Germinal center (tissue), 1 donor: ENCODE results near the gene ACTN1.

ENCODE experiments used
- DNase-seq: peaks from one replicate; pipeline ENCODE4 v3.0.0; 2012; ENCODE audit warnings: mixed read lengths, low spot score

Gene ACTN1

DNA sequence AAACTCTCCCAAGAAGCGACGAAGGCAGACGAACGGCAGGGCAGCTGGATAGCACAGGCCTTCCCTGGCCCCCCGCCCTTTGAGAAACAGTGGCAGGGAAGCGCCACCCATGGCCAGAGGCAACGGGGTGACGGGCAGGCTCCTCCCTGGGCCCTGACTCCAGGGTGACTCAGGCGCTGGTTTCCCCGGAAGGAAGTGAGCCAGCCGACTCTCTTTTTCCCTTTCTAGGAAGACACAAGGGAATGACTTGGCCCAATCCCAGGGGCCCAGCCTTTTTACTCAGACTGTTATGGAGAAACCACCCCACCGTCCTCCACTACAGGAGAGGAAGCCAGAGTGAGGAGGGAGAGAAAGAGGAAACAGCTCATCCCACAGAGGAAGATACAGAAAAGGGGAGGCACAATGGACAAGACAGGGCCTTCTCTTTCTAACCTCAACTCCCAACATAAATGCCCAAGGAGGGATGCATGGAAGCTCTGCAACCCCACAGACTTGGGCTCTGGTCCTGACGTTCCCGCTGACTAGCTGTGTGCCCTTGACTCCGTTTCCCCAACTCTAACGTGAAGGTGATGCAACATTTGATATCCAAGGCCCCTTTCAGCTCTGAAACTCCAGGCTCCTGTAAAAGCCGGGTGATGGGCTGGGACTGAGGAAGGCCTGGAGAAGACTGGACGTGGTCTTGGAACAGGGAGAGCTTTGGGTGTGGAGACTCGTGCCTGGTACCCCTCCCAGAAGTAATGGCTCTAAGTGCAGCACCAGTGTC is 27.9 kb downstream of the ACTN1 start:
- no peak for DNase-seq

DNA sequence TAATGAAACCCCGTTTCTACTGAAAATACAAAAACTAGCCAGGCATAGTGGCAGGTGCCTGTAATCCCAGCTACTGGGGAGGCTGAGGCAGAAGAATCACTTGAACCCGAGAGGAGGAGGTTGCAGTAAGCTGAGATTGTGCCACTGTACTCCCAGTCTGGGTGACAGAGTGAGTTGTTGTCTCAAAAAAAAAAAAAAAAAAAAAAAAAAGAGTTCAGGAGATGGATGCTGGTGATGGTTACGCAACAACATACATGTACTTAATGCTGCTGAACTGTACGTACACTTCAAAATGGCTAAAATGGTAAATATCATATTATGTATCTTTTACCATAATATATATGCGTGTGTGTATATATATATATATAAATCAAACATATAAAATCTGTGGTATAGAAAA is 29.0 kb downstream of the ACTN1 start:
- no peak for DNase-seq

DNA sequence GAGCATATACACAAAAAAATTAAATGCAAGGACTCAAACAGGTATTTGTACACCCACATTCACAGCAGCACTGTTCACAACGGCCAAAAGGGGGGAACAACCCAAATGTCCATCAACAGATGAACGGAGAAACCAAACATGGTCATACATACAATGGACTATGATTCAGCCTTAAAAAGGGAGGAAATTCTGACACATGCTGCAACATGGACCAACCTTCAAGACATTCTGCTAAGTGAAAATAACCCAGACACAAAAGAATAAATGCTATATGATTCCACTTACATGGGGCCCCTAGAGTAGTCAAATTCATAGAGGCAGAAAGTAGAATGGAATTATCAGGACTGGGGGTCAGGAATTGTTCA is 29.5 kb downstream of the ACTN1 start:
- DNase-seq: no peak

DNA sequence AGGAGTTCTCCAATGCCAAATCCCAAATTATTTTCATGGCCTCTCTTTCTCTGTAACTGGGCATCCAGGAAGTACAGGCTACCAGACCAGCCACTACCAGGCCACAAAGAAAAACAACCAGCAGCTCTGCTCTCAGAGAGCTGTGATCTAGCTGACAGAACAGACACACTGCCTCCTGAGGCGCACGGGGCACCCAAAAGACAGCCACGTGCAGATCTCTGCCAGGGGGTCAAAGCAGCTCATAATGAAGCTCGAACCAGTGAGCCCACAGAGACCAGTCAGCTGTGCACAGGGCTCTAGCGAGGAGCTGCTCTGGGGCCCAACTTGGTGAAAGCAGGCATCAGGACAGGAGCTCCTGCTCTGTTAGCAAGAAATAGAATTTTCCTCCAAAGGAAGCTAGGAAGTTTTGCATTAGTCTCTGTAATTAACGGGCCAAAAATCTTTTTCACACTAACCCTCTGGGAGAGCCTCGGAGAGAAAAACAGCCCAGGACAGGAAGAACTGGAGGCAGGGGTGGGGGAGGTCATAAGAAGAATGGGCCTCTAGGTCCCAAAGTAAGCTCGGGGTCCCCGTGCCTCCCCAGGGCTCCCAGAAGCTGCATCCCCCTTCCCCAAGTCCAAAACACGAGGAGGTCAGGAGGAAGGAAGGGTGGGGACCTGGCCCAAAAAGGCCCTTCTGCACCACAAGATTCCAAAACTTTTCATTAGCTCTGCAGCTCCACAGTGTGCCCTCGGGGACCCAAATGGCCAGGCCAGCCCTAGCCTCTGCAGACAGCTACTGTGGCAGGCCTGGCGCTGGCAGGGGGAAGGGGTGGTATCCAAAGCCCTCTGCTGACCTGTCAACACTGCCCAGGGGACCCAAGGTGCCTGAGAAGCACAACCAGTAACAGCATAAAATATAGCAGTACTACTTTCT is 30.2 kb downstream of the ACTN1 start:
- DNase-seq: no peak

DNA sequence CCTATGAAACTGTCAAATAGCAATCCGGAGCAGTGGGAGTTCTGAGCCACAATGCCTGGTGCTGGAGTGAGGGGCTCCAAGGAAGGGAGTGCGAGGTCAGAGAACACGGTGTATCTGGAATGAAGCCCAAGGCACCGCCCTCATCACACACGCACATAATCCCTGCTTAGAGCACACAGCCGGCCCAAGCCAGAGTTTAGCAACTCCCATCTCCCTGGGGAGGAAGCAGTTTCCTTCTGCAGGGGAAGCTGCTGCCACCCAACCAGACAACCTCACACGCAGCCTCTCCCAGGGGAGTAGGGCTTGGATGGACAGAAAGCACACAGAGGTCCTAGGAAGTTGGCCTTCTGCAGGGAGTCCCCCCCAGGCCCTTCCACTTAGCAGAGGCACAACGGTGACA is 31.3 kb downstream of the ACTN1 start:
- DNase-seq: no peak

GRCh38 chr14:68946489-68946822 is 32.6 kb downstream of the ACTN1 start:
- no peak for DNase-seq

GRCh38 chr14:68945585-68946488 is 33.3 kb downstream of the ACTN1 start:
- no peak for DNase-seq

DNA sequence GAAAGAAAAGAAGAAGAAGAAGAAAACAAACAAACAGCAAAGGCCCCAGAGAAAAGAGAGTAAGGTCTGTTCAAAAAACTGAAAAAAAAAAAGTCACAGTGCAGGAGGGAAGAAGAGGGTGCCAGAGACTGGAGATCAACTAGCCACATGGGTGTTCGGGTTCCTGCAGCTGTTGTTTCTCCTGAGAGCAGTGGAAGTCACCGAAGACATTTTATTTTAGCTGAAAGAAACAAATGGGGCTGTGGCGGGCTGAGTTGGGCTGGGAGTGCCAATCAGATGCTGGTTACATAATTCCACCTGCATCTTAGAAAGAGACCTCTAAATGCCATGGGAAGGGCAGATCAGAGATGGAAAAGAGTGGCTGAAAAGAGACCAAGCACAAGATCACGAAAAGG is 33.9 kb downstream of the ACTN1 start:
- DNase-seq: no peak

GRCh38 chr14:68944162-68944561 is 34.9 kb downstream of the ACTN1 start:
- no peak for DNase-seq

DNA sequence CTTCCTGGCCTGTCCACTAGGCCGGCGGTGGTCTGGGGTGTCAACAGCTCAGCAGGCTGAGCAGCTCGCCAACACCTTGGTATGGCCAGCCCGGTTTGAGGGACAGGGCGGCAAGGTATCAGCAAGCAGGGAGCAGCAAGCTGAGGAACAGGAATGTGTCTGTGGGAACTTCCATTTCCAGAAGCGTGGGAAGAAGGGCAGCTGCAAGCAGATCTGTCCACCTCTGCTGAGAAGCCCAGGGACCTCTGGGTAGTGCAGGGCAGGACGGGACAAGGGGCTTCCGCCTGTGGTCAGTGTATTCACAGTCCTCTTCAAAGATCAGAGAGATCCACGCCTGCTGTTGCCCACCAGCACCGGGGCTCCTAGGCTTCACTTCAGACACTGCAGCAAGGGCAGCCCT is 36.0 kb downstream of the ACTN1 start:
- DNase-seq: no peak

DNA sequence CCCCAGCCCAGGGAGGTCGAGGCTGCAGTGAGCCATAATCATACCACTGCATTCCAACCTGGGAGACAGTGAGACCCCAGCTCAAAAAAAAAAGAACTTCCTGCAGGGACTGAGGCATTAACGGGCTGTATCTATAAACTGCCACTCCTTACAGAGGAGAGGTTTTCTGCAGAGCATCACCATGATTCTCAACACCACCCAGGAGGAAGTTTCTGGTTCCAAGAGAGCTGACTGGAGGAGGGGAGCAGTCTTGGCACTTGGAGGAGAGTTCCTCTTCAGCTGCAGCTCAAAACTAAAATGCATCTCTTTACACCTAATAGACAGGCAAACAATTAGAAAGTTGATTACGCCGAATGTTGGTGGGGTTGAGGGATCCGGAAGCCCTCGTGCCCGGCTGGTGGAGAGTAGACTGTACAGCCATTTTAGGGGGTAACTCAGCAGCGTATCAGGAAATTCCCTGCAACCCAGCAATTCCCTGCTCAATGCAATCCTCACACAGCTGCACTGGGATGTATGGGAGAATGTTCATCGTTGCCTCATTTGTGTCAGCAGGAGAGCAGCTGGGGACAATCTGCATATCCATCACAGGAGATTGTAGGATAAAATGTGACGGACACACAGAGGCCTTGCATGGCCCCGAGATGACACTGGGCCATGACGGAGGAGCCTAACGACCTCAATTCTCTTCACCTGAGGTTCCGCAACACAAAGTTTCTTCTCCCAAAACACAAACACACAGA is 36.6 kb downstream of the ACTN1 start:
- DNase-seq: no peak

DNA sequence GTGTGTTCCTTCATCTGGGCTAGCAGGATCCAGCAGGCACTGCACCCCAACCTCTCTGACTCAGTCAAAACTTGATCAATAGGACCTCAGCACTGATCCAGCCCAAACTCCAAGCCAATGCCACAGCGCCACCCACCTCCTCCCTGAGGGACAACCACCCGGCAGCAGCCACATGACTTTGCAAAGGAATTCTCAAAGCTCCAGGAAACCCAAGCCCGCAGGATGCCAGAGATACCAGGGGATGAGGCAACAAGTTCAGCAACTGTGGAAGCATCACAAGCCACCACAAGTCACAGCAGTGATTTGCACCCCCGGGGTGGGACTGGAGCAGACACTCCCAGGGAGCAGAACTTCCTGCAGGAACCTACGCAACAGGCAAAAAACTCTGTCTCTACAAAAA is 37.3 kb downstream of the ACTN1 start:
- DNase-seq: no peak

DNA sequence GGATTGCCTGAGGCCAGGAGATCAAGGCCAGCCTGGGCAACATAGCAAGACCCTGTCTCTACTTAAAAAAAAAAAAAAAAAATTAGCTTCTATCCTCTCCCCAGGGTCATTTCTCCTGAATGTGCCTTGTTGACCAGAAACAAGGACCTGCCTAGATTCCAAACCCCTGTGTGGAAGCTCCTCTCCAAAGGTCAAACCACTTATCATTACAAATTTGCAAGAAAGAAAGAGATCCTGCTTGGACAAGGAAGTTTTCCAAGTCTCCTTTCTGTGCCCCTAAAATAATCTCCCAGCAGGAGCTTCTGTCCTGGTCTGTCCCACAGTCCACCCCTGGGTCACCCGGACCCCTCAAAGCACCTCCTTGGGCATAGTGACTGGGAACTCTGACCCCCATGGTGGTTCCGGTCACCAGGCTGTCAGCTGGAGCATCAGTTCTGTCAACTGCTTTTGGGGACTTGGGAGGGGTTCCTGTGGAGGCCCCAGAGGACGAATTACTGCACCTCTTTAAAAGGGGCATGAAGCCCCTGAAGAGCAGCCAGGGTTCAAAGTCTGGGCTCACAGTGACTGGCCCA is 38.4 kb downstream of the ACTN1 start:
- DNase-seq: no peak

- DNase-seq: no peak
Observed at GRCh38 chr14:68939893-68940613, 39.0 kb downstream of the ACTN1 start.

DNA sequence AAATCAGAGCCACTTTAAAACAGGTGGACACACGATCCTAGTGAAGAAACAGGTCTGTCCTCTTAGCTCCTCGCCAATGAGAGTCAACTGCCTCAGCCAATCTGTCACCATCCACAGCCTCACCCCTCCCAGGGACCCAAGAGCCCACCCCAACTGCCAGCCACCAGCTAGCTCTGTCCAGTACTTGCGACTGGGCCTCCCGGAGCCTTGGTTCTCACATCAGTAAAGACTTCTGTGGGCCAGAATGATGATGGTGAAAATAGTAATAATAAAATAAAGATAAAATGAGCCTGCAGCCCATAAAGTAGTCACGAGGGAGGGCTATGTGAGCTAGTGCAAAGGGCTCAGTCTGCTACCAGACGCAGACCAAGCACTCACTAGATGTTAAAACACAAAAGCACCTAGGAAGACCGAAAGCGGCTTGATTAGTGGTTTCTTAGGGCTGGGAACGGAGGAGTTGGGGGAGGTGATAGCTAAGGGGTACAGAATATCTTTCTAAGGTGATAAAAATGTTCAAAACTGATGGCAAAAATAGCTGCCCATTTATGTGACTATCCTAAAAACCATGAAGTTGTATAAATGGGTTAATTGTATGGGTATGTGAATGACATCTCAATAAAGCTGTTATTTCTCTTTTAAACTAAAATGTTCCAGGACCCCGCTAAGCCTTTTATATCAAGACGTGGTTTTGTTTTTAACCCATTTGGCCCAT is 39.8 kb downstream of the ACTN1 start:
- no peak for DNase-seq

DNA sequence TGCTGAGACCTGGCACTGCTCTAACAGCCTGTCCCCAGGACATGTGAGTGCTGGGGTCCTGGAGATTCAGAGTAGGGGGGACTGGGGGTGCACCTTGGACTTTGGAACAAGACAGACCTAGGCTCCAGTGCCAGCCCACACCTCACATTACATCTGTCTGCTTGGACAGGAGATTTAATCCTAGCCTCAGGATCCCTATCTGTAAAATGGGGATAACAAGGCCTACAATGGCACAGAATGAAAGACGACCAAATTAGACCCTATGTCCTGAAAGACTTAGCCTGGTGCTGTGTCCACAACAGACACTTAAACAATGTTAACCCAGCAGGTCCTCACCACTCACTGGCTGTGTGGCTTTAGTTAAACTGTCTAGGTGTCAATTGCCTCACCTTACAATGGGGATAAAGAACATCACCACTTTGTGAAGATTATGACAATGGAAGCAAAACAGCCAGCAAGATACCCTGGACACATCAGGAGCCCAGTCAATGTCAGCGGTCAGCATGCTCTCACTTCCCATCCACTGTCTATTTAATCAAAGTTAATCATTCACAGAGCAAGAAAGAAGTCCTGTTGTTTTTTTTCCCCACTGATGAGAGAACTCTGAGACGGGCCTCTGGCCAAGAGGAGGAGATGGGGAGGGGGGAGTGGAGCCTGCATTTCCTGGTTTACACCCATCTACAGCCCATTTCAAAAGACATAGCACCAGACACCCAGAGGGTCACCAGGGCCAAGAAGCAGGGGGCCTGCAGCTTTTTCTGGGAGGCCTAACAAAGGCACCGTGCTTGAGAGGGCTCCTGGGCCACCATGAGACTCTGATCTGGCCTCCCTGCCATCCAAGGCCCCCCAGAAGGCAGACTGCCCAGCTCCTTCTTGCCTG is 40.6 kb downstream of the ACTN1 start:
- DNase-seq: no peak

DNA sequence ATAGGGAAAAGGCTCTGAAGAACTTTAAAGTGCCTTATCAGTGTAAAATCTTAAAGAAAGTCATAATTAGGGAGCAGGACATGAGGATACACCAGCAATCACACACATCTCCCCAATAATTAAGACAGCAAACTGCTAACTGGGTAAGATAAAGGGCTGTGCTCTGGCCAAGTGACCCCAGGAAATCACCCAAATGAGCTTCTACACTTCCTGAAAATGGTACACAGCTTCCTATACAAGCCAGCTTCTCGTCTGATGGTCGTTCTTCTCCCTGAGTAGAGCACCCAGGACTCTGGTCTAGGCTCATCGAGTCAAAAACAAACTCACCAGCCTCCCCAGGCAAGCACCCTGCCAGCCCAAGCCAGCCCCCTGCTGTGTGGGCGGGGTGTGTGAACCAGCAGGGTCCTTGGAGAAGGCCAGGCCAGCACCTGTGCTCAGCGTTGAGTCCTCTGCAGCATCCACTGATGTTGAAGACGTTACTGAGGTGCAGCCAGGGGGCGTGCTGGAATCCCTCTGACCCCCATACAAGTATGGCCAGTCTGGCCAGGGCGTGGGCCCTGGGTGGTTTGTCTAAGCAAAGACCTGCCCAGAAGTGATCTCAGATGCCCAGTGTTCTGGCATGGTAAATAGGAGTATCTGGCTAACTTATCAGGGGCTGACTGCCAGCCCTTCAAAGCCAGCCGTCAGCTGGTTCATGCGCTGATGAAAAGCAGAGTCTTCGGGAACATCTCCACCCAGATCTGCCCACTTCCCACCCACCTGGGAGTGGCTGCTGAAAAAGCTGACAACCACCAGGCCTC is 41.4 kb downstream of the ACTN1 start:
- no peak for DNase-seq

DNA sequence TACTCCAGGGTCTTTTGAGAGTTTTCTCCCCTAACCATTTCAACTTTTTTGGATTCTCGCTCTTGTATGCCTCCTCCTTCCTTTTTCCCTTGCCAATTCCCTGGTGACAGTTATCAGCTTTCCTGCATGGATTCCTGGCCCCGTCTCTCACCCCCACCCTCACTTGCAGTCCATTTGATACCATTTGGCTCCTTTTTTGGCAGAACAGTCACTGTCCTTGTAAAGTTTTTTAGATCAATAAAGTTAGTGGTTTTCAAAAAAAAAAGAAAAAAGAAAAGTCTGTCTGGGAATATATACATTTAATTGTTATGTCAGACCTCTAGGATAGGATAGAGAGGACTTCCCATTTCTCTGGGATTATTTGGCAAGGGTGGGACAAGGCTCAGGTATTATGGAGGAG is 42.1 kb downstream of the ACTN1 start:
- DNase-seq: no peak
